Measurements from ENCODE around the gene TNFRSF13B.

GRCh38 chr17:16968786-16969185, 3.1 kb downstream of the TNFRSF13B start:
- TF ChIP-seq CTCF (conservative IDR thresholded peaks at IDR 0.05; ENCODE audit: low read depth in 2 of 2) (no peak), JUNB (IDR thresholded peaks at IDR 0.05; ENCODE audit: unreplicated experiment) (no peak), EZH2phosphoT487 (IDR thresholded peaks at IDR 0.05; ENCODE audit: unreplicated experiment) (no peak), EZH2 (IDR thresholded peaks at IDR 0.05; ENCODE audit: low read depth, unreplicated experiment) (no peak), REST (IDR thresholded peaks at IDR 0.05; ENCODE audit: unreplicated experiment) (no peak), POLR2AphosphoS5 (IDR thresholded peaks at IDR 0.05; ENCODE audit: low read depth) (no peak)
